ENCODE data around the gene CTH.

GRCh38 chr1:70429757-70430156 is 18.7 kb downstream of the CTH start:
- TF ChIP-seq CTCF (conservative IDR thresholded peaks at IDR 0.05; ENCODE audit: low read depth, low read length) (no peak), EZH2 (IDR thresholded peaks at IDR 0.05; ENCODE audit: borderline replicate concordance, low read depth, low read length, poor library complexity, severe bottlenecking) (no peak)
